A549 (cell line): ENCODE measurements around the gene ZFP62.

ENCODE experiments used
- EHMT2 ChIP-seq: fragments of 200-600 bp; sonication (generic); IDR thresholded peaks from 2 replicates; pipeline ENCODE4 v1.6.1; 2016; ENCODE audit warnings: antibody characterized with exemption, low read depth, mild to moderate bottlenecking, moderate library complexity
- MAFK ChIP-seq: fragments of 450-650 bp; IDR thresholded peaks from 2 replicates; pipeline ENCODE4 v1.6.1; 2014; ENCODE audit not compliant: partially characterized antibody
- MAZ ChIP-seq: fragments of 150-350 bp; IDR thresholded peaks from 2 replicates; pipeline ENCODE4 v1.6.1; 2014; ENCODE audit warnings: antibody characterized with exemption, low read depth, low read length, borderline replicate concordance
- POLR2A ChIP-seq: IDR thresholded peaks from 2 replicates; pipeline ENCODE4 v1.6.1; 2012; ENCODE audit warnings: mild to moderate bottlenecking, low read length
- RAD21 ChIP-seq, 2 experiments: fragments of >200 bp in 1 of 2; sonication (Bioruptor Twin) in 1 of 2; formaldehyde crosslinking in 1 of 2; IDR thresholded peaks in 1 of 2; conservative IDR thresholded peaks in 1 of 2; 2 replicates in 1 of 2; 3 replicates in 1 of 2; pipeline ENCODE4 v1.6.1; 2012 to 2018; ENCODE audit warnings: inconsistent platforms in 1 of 2
- SMC3 ChIP-seq: fragments of >200 bp; sonication (Bioruptor Twin); formaldehyde crosslinking; IDR thresholded peaks from 3 replicates; pipeline ENCODE4 v1.6.1; 2018; ENCODE audit warnings: inconsistent platforms
- TP53 ChIP-seq: fragments of 250-450 bp; sonication (Bioruptor Pico); IDR thresholded peaks from 2 replicates; pipeline ENCODE4 v1.5.0; 2021; ENCODE audit warnings: mild to moderate bottlenecking, moderate library complexity
- USF2 ChIP-seq: fragments of 450-650 bp; IDR thresholded peaks from 2 replicates; pipeline ENCODE4 v1.6.1; 2014; ENCODE audit warnings: antibody characterized with exemption
- TF ChIP-seq, protein P1 (sequence below): fragments of >200 bp; sonication (Bioruptor Twin); formaldehyde crosslinking; IDR thresholded peaks from 3 replicates; pipeline ENCODE4 v1.5.1; 2016
- TF ChIP-seq, protein P2 (sequence below): IDR thresholded peaks from 2 replicates; pipeline ENCODE4 v1.6.1; 2012

DNA sequence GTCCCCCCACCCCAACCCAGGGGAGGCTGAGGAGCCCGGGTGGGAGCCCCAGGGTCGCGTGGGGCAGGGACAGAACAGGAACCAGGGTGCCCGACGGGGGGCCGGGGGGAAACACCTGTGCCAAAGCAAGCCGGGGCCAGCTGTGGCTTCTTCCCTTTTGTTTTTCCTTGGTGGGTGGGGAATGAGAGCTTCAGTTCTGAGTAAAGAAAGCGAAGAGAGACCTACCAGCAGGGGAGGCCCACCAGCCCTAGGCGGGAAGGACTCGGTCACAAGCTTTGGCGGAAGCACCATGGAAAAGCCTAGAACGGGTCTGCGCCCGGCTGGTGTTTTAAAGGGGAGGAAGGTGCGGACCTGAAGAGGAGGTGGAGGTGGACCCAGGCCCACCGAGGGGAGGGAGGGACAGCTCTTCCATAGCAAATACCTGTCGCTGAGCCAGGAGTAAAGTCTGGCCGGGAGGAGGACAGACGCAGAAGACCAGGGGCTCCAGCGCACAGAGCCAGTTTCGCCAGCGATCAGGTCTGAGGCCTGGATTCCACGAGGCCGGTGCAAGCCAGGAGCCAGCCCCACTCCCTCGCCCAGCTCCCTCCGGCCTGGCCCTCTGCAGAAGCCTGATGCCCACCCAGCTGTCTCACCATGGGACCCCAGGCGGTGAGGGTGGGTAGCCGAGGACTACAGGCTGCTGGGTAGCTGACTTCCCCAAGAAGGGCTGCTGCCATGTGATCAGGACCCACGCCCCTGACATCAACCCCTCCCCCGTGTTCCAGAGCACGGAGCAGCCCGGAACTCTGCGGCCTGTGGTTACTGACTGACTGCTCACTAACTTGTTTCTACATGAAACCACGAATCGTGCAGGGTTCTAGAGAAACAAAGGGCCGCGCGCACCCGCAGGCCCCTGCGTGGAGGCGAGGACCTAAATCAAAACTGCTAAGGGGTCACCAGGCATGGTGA is 57.6 kb downstream of the ZFP62 start:
- TF ChIP-seq TP53 (CRISPR knock-in tag) (no peak), POLR2A (no peak), MAFK (no peak), USF2 (no peak), EHMT2 (no peak), SMC3 (no peak), RAD21 (conservative IDR thresholded peaks at IDR 0.05 in 1 of 2, IDR thresholded peaks at IDR 0.05 in 1 of 2) (no peak), MAZ (no peak)
- TF ChIP-seq, protein P1, sequence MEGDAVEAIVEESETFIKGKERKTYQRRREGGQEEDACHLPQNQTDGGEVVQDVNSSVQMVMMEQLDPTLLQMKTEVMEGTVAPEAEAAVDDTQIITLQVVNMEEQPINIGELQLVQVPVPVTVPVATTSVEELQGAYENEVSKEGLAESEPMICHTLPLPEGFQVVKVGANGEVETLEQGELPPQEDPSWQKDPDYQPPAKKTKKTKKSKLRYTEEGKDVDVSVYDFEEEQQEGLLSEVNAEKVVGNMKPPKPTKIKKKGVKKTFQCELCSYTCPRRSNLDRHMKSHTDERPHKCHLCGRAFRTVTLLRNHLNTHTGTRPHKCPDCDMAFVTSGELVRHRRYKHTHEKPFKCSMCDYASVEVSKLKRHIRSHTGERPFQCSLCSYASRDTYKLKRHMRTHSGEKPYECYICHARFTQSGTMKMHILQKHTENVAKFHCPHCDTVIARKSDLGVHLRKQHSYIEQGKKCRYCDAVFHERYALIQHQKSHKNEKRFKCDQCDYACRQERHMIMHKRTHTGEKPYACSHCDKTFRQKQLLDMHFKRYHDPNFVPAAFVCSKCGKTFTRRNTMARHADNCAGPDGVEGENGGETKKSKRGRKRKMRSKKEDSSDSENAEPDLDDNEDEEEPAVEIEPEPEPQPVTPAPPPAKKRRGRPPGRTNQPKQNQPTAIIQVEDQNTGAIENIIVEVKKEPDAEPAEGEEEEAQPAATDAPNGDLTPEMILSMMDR: no peak
- TF ChIP-seq, protein P2, sequence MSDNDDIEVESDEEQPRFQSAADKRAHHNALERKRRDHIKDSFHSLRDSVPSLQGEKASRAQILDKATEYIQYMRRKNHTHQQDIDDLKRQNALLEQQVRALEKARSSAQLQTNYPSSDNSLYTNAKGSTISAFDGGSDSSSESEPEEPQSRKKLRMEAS: no peak
